Head of caudate nucleus (tissue), 42 donors: ENCODE results near the gene DNAH5.

ENCODE experiments used
- DNase-seq, 42 donors: peaks; one replicate each; pipeline versions ENCODE4 v3.0.0 to v3.0.0-alpha.2; 2020 to 2021; ENCODE audit warnings: mixed read lengths in 7 of 42
- intact Hi-C: fragments of 100-400 bp; cut with DNase I; formaldehyde crosslinking; loops from one replicate; pipeline ENCODE4 v1.15.0; 2022

Gene DNAH5

DNA sequence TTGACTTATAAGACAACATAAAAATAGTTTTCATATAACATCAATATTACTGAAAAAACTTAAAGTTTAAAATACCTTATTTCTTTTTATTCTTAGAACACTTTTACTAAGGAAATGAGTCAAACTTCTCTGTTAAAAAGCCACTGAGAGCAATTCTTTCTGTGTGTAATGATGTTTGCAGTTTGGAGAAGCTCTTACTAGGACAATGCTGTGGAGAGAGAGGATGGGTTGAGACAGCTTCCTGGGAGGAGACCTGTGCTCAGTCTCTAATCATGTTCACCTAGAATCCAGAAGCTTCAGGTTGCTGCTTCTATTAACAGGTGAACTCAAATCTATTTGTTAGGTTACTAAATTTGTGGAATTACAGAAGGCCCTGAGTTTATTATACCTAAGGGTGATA is 198.5 kb downstream of the DNAH5 start:
- intact Hi-C loops = no loop called here
- DNase-seq = no peak

- no peak for DNase-seq
- intact Hi-C loops = no loop called here
Measured at GRCh38 chr5:13745508-13745907, 199.0 kb downstream of the DNAH5 start.

- intact Hi-C loops = no loop called here
- DNase-seq = no peak
Measured at GRCh38 chr5:13740471-13740870, 204.0 kb downstream of the DNAH5 start.

DNA sequence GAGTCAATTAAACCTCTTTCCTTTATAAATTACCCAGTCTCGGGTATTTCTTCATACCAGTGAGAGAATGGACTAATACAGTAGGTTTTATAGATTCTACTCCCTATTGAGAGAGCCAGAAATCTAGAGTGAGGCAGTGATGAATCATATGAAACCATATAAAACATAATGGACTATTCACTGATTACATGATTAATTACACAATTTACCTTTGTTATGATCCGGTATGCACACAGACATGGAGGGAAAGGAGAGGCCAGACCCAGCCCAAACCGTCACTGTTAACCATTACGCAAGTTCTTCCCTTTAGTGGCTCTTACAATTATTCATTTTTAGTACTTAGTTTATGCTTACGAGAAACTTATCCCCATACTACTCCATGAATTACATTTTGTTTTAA is 205.0 kb downstream of the DNAH5 start:
- intact Hi-C loops = no loop called here
- DNase-seq = no peak

DNA sequence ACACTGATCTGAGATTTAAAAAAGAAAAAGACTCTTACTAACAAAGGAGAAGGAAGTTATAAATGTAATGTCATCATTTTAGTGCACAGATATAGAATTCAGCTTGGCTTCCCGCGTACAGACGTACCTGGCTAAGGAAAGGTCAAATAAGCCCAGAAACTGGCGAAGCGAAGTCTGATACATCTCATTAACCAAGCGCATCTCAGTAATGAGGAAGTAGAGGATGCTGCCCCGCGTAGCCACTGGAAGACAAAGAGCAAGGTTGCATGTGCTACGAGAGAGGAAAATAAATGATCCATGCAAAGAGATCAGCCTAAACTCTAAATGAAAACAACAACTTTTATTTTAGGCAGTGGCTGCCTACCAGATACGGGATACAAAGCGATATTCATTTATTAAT is 208.8 kb downstream of the DNAH5 start:
- DNase-seq = no peak
- intact Hi-C loops = no loop called here

DNA sequence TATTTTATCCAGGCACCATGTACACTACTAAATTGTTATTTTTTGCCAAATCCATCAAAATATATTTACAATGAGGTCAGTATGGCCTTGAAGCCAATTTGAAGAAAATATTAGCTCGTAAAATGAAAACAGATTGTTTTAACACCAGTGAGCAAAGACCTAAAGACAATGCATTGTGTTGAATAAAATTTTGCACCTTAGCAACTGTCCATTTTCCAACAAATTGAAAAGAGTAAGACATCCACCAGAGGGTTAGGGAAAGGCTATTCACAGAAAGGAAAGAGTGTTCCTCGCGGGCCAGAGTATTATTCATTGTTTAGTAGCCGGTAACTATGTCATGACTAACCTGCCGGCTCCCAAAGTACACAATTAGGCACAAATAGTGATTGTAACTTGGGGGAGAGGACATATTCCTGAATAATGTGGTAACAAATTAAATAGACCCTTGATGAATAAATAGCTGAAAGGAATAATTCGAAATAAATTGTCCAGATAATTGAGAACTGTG is 213.3 kb downstream of the DNAH5 start:
- no peak for DNase-seq
- intact Hi-C loops = no loop called here

DNA sequence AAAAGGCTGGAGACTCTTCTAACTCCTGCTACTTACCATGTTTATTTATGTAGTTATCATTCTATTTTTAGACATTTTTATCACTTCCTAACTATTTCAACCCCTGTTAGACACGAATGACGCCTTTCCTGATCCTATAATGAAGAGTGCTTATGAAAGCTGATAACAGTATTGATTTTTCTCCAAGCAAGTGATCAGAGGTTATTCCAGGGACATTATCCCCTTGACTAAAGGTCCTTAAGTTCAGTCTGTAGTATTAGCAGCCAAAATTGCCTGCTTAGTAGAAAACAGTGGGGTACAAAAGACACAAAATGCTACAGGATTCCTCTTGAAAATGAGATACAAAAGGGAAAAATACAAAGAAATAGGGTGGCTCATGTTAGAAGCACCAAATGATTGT is 235.6 kb downstream of the DNAH5 start:
- DNase-seq = no peak
- intact Hi-C loops = no loop called here

DNA sequence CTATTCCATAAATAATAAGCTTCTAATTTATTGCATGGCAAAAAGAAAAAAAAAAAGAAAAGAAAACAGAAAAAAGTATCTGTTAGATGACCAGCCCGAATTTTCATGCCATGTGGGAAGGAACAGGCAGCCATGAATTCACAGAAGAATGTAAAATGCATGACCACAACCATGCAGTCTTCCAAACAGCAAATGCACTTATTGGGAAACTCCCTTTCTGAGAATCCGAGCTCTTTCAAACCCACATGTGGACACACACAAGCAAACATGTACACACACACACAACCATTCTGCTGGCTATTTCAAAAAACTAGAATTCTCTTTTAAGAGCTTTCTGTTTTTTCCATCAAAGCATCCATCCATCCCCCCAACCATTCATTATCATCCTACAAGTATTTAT is 236.1 kb downstream of the DNAH5 start:
- intact Hi-C loops = no loop called here
- no peak for DNase-seq

- DNase-seq = no peak
- intact Hi-C loops = no loop called here
Measured at GRCh38 chr5:13704396-13704795, 240.1 kb downstream of the DNAH5 start.

DNA sequence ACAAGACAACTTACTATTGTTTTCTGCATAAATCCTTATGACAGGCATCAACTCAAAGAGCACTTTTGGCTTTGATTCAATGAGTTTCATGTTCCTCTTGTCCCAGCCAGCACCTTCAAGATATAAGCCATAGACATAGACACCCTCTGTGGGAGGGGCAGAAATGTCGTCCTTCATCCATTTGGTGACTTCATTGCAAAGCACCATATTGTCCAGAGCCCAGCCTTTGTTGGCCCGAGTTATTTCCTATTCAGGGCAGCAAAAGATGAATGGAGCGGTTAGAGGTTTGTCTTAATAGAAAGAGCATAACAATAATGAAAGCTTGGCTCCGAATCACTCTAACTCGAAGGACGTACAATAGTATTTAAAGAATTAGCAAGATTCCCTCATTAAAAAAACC is 243.9 kb downstream of the DNAH5 start:
- intact Hi-C loops = no loop called here
- DNase-seq = no peak

DNA sequence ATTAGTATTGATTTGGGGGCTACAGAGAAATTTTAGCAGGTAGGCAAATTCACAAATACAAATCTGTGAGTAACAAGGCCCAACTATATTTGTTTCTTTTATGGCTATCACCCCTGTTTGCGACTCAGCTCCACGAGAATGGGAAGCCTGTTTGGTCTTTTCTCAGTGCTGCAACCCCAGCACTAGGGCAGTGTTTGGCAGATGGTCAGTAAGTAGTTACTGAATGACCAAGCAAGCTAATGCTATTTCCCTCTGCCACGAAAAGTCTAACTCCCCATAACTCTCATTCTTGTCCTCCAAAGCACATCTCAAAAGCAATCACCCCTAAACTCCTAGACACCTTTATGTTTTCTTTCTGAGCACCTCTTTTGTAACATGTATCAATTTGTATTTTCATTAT is 245.6 kb downstream of the DNAH5 start:
- DNase-seq = no peak

DNA sequence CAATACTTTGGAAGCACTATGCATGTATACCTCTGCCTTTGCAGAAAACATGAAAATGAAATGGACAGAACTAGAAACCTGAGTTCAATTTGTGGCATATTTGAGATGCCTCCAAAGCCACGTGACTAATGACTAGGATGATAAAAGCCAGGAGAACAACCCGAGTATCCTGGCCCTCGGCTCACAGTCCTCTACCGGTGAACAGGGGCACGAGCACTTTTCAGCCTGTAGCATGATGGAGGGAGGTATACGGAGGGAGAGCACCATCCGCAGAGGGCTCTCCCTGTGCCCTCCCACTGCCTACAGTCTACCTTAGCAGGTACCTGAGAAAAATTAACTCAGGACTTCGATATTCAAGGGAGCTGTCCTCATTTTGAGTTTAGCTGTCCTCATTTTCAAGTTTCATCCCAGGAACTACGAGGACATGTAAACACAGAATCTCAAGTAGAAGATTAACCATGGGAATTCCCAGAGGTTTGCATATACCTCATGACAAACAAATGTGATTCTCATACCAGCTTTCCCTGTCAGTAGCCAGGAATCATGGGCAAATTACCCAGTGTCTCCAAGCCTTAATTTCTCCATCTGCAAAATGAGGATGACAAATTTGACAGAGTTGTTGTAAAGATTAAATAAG is 249.3 kb downstream of the DNAH5 start:
- DNase-seq = no peak
- intact Hi-C loops = no loop called here

More for the DNA sequence above, 245.6 kb downstream of the DNAH5 start:
- intact Hi-C loops = no loop called here

DNA sequence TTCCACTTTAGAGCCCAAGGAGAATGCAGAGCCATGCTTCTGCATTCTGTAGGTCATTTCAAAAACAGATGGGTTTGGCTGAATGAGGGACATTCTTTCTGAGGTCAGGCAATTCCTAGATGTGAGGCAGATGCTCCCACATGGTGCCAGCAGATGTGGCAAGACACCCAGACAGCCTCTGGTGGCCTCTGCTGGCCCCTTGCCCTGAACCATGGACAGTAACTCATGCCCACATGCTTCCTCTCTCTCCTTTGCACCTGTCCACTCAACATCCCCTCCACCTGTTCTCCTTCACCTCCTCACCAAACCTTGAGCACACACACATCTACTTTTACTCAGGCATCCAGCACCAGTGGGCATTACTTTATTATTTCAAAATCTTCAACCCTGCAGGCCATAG is 252.3 kb downstream of the DNAH5 start:
- DNase-seq = no peak
- intact Hi-C loops = no loop called here

GRCh38 chr5:13676531-13676930 is 268.0 kb downstream of the DNAH5 start:
- DNase-seq = no peak
- intact Hi-C loops = no loop called here

DNA sequence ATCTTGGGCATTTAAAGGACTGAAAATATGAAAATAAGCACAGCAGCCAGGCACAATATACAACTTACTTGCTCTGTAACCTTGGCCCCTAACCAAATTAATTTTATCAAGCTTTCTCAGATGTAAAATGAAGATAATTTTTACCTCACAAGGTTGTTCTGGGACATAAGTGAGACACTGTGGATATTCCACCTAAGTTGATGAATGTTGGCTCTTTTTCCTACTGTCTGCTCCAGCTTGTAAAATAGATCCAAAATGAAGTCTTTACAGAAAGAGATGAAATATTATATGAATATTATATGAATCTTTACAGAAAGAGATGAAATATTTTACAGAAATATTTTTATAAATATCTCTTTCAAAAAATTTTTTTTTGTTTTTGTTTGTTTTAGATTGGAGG is 270.1 kb downstream of the DNAH5 start:
- no peak for DNase-seq
- intact Hi-C loops = no loop called here

DNA sequence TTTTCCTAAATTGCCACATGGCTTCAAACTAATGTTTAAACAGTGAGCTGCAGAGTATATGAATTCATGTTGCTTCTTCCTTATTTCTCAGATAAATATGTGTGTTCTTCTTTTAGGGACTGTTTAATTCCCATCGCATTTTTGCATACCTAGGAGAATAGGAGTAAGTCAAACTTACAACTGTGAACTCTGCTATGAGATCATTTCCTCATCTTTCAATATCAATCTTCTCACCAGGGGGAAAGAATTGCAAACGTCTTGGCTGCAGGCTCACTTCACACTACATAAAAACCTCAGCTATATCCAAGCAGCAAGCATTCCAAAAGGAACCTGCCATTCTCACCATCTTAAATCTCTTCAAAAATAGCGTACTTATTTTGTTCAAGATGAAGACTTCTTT is 271.0 kb downstream of the DNAH5 start:
- intact Hi-C loops = no loop called here
- no peak for DNase-seq

DNA sequence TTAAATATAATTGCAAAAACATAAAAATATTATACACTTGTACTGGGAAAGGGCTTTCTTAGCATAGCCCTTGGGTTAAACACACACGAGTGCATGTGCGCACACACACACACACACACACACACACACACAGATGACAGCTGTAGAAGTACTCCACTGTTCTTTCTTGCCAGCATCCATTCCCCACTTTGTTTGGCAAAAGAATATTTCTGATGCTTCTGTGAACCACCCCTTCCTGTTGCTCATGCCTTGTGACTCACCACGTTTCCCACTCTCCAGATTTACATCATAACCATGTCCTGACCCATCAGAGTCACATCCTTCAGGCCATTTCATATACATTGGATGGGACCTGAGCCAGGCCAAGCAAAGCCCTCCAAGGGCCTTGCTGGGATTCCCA is 280.1 kb downstream of the DNAH5 start:
- intact Hi-C loops = no loop called here
- DNase-seq = no peak

DNA sequence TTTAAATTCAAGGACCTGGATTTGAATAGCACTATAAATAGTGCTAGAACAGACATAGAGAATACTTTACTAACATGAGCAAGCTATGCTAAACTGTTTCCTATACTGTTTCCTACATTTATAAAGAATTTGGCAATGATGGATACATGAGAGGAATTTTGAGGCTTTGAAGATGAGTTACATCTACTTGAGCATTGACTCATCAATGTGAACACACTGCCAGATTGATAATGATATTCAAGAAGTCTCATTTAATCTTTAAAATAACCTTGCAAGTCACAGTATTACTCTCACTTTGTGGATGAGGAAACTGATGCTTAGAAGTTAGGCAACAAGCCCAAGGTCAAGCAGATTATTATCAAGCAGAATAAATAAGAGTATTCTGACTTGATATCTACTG is 281.9 kb downstream of the DNAH5 start:
- intact Hi-C loops = no loop called here
- no peak for DNase-seq

DNA sequence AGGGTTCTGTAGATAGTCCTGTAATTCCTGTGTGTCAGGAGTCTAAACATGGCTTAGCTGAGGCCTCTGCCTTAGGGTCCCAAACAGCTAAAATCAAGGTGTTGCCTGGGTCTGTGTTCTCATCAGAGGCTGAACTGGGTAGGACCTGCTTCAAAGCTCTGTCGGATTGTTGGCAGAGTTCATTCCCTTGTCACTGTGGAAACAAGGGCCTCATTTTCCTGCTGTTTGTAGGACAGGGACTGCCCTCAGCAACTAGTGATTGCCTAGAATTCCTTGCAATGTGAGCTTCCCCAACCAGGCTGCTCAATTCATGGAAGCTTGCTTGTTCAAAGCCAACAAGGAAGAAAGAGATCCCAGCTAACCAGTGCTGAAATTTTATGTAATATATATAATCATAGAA is 283.2 kb downstream of the DNAH5 start:
- intact Hi-C loops = no loop called here
- DNase-seq = no peak

GRCh38 chr5:13660072-13660471 is 284.4 kb downstream of the DNAH5 start:
- no peak for DNase-seq
- intact Hi-C loops = no loop called here

DNA sequence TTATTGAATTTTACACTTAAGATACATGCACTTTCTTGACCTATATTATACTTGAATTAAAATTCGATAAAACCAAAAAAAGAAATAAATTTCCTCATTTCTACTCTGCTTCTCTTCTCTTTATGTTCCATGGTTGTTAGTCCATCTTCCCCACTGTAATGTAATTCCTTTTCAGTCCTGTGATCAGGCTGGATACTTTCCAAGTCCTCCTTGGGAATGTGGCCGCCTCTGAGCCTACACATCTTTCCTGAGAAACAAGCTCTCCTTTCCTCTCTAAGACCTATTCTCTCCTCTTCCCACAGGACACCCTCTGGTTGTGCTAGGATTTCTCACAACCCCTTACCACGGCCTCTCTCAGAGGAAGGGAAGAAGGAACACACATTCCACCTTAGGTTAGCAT is 285.1 kb downstream of the DNAH5 start:
- no peak for DNase-seq
- intact Hi-C loops = no loop called here

DNA sequence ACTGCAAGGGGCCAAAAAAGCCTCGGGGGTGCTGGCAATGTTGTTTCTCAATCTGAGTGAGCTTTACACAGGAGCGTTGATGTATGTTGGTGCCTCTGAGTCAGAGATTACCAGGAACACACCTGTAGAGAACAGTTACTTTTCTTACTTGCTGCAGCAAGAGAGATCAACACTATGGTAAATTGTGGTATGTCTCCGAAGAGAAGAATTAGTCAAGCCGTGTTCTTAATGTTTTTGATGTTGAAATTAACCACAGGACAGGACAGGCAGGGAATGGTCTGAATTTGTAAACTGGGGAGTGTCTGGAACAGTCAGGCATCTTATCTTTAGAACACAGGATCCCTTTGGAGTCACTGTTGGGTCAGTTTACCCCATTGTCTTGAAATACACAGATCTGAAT is 285.7 kb downstream of the DNAH5 start:
- intact Hi-C loops = no loop called here
- no peak for DNase-seq
